HepG2 (cell line): Measurements from ENCODE around the gene PDGFRB. TPM values are rescaled to one million over a fixed set of nuclear protein-coding genes. Genes with fewer than 3 reads are reported as not detected.

Experiments
- CSRNP1 ChIP-seq: sonication (generic); formaldehyde crosslinking; IDR thresholded peaks from 2 replicates; pipeline ENCODE4 v1.8.1; 2023; ENCODE audit warnings: mild to moderate bottlenecking, missing genetic modification reagents
- DRAP1 ChIP-seq: IDR thresholded peaks from 2 replicates; pipeline ENCODE4 v1.6.1; 2016; ENCODE audit warnings: missing genetic modification reagents, missing compliant biosample characterization
- JARID2 ChIP-seq: sonication (generic); formaldehyde crosslinking; IDR thresholded peaks from 2 replicates; pipeline ENCODE4 v1.8.1; 2023; ENCODE audit warnings: missing genetic modification reagents, inconsistent platforms; ENCODE audit not compliant: insufficient replicate concordance
- KLF6 ChIP-seq: IDR thresholded peaks from 2 replicates; pipeline ENCODE4 v1.8.0; 2016; ENCODE audit warnings: missing biosample characterization, missing genetic modification reagents
- MTF1 ChIP-seq: sonication (generic); formaldehyde crosslinking; IDR thresholded peaks from 2 replicates; pipeline ENCODE4 v1.5.0; 2020; ENCODE audit warnings: missing genetic modification reagents
- POLR2G ChIP-seq: fragments of 200-400 bp; formaldehyde crosslinking; IDR thresholded peaks from 2 replicates; pipeline ENCODE4 v1.6.1; 2018; ENCODE audit warnings: mild to moderate bottlenecking, low read depth, low read length, moderate library complexity
- TCF12 ChIP-seq, 2 experiments: fragments of 450-650 bp in 1 of 2; sonication (generic) in 1 of 2; formaldehyde crosslinking in 1 of 2; IDR thresholded peaks; 2 replicates each; pipeline versions ENCODE4 v1.6.1 to v1.8.0; 2017 to 2022; ENCODE audit warnings: antibody characterized with exemption in 1 of 2, mild to moderate bottlenecking in 1 of 2, missing genetic modification reagents in 1 of 2, moderate library complexity in 1 of 2
- TFDP1 ChIP-seq: IDR thresholded peaks from 2 replicates; pipeline ENCODE4 v1.6.1; 2016; ENCODE audit warnings: missing compliant biosample characterization, missing genetic modification reagents, borderline replicate concordance
- THAP11 ChIP-seq: IDR thresholded peaks from 2 replicates; pipeline ENCODE4 v1.6.1; 2016; ENCODE audit warnings: missing biosample characterization, missing genetic modification reagents
- ZBTB20 ChIP-seq: sonication (generic); formaldehyde crosslinking; IDR thresholded peaks from 2 replicates; pipeline ENCODE4 v1.8.1; 2023; ENCODE audit warnings: missing genetic modification reagents, low read depth, mild to moderate bottlenecking, borderline replicate concordance
- ZBTB25 ChIP-seq: IDR thresholded peaks from 2 replicates; pipeline ENCODE4 v1.6.1; 2018; ENCODE audit warnings: missing genetic modification reagents
- ZBTB7A ChIP-seq: sonication (generic); formaldehyde crosslinking; IDR thresholded peaks from 2 replicates; pipeline ENCODE4 v1.8.0; 2022; ENCODE audit warnings: mild to moderate bottlenecking, missing genetic modification reagents
- ZBTB7B ChIP-seq: sonication (generic); formaldehyde crosslinking; IDR thresholded peaks from 2 replicates; pipeline ENCODE4 v1.4.0; 2020; ENCODE audit warnings: missing genetic modification reagents
- ZMYM2 ChIP-seq: sonication (generic); formaldehyde crosslinking; IDR thresholded peaks from 2 replicates; pipeline ENCODE4 v1.8.0; 2022; ENCODE audit warnings: mild to moderate bottlenecking, missing genetic modification reagents
- ZMYM4 ChIP-seq: sonication (generic); formaldehyde crosslinking; IDR thresholded peaks from 2 replicates; pipeline ENCODE4 v1.8.1; 2023; ENCODE audit warnings: mild to moderate bottlenecking, missing genetic modification reagents
- ZNF12 ChIP-seq: sonication (generic); formaldehyde crosslinking; IDR thresholded peaks from 2 replicates; pipeline ENCODE4 v1.5.0; 2020; ENCODE audit warnings: missing genetic modification reagents
- ZNF337 ChIP-seq: sonication (generic); formaldehyde crosslinking; IDR thresholded peaks from 2 replicates; pipeline ENCODE4 v1.5.1; 2020; ENCODE audit warnings: missing genetic modification reagents, low read depth, mild to moderate bottlenecking, borderline replicate concordance
- ZNF44 ChIP-seq: sonication (generic); formaldehyde crosslinking; IDR thresholded peaks from 2 replicates; pipeline ENCODE4 v1.5.1; 2020; ENCODE audit warnings: mild to moderate bottlenecking, missing genetic modification reagents
- ZNF564 ChIP-seq: sonication (generic); formaldehyde crosslinking; IDR thresholded peaks from 2 replicates; pipeline ENCODE4 v1.8.1; 2023; ENCODE audit warnings: mild to moderate bottlenecking, missing genetic modification reagents
- ZNF678 ChIP-seq: sonication (generic); formaldehyde crosslinking; IDR thresholded peaks from 2 replicates; pipeline ENCODE4 v1.4.0; 2020; ENCODE audit warnings: mild to moderate bottlenecking, missing genetic modification reagents
- ZNF724P ChIP-seq: sonication (generic); formaldehyde crosslinking; IDR thresholded peaks from 2 replicates; pipeline ENCODE4 v1.8.0; 2022; ENCODE audit warnings: missing genetic modification reagents, borderline replicate concordance
- ZNF792 ChIP-seq: IDR thresholded peaks from 2 replicates; pipeline ENCODE4 v1.6.1; 2016
- ZNF891 ChIP-seq: sonication (generic); formaldehyde crosslinking; IDR thresholded peaks from 2 replicates; pipeline ENCODE4 v1.5.0; 2020; ENCODE audit warnings: mild to moderate bottlenecking, missing genetic modification reagents
- polyA plus RNA-seq, 8 experiments: library from polyadenylated mRNA; depleted of rRNA in 3 of 8; stranded (reverse) in 7 of 8; unstranded in 1 of 8; fragments of >200 nt; fragmentation: Illumina TruSeq in 4 of 8; extraction: Trizol in 4 of 8; gene quantifications; 2 replicates each; pipeline versions ENCODE4 v1.2.1 to v1.2.3, GENCODE V29; 2011 to 2016; ENCODE audit warnings: low read depth in 4 of 8, missing spikeins in 1 of 8, mixed read lengths in 1 of 8; ENCODE audit not compliant: insufficient read depth in 1 of 8
- total RNA-seq, 5 experiments: library from RNA; depleted of rRNA; stranded (reverse); fragments of >200 nt; fragmentation: Illumina TruSeq; extraction: Trizol; gene quantifications; 2 replicates each; pipeline ENCODE4 v1.2.3, GENCODE V29; 2016; ENCODE audit warnings: low read depth in 1 of 5
- TF ChIP-seq, protein P1 (sequence below): sonication (generic); formaldehyde crosslinking; IDR thresholded peaks from 2 replicates; pipeline ENCODE4 v1.8.1; 2023; ENCODE audit warnings: mild to moderate bottlenecking, inconsistent platforms, moderate library complexity, missing genetic modification reagents, borderline replicate concordance

The PDGFRB gene
- total and polyA plus RNA-seq, 2 of the 13 experiments (the other 11 are each of a cell fraction or from before 2014, with no cell fraction given): 4.0 to 21.0 TPM

- TF ChIP-seq CSRNP1 (CRISPR knock-in tag): 0 out of 2 replicates have a peak, but pooled peaks have one; percentile 56
- TF ChIP-seq, protein P1, sequence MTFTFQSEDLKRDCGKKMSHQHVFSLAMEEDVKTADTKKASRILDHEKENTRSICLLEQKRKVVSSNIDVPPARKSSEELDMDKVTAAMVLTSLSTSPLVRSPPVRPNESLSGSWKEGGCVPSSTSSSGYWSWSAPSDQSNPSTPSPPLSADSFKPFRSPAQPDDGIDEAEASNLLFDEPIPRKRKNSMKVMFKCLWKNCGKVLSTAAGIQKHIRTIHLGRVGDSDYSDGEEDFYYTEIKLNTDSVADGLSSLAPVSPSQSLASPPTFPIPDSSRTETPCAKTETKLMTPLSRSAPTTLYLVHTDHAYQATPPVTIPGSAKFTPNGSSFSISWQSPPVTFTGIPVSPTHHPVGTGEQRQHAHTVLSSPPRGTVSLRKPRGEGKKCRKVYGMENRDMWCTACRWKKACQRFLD: 0 out of 2 replicates have a peak, but pooled peaks have one; percentile 71
- peak; percentile 67 for TF ChIP-seq ZMYM4 (CRISPR knock-in tag)
- 0 out of 2 replicates have a peak, but pooled peaks have one; percentile 32 for TF ChIP-seq ZBTB25 (CRISPR knock-in tag)
- peak; percentile 94 for TF ChIP-seq ZBTB7B (CRISPR knock-in tag)
- TF ChIP-seq ZNF337 (CRISPR knock-in tag): peak; percentile 90; the same call in 1 of the 2 replicates
- no peak for TF ChIP-seq ZMYM2 (CRISPR knock-in tag)
- peak; percentile 76; the same call in 1 of the 2 replicates for TF ChIP-seq ZBTB20 (CRISPR knock-in tag)
- peak; percentile 93 for TF ChIP-seq POLR2G
- peak; percentile 76 for TF ChIP-seq DRAP1 (CRISPR knock-in tag)
- no peak; the same call in 1 of the 2 replicates for TF ChIP-seq ZNF678
- no peak for TF ChIP-seq ZNF564 (CRISPR knock-in tag)
- TF ChIP-seq TCF12 (IDR thresholded peaks at IDR 0.05): no peak
- TF ChIP-seq TCF12 (CRISPR knock-in tag; IDR thresholded peaks at IDR 0.05): peak; percentile 80; the same call in 1 of the 2 replicates
- no peak for TF ChIP-seq MTF1 (CRISPR knock-in tag)
- TF ChIP-seq JARID2 (CRISPR knock-in tag): peak; percentile 57
- peak; percentile 68; the same call in 1 of the 2 replicates for TF ChIP-seq KLF6 (CRISPR knock-in tag)
- TF ChIP-seq ZNF12: peak; percentile 18; the same call in 1 of the 2 replicates
- peak; percentile 97 for TF ChIP-seq ZNF792 (CRISPR knock-in tag)
- peak; percentile 24; the same call in 1 of the 2 replicates for TF ChIP-seq ZNF724P
- peak; percentile 1; the same call in 1 of the 2 replicates for TF ChIP-seq ZNF891 (CRISPR knock-in tag)
- peak; percentile 72 for TF ChIP-seq THAP11 (CRISPR knock-in tag)
- TF ChIP-seq ZBTB7A: peak; percentile 75; the same call in 1 of the 2 replicates
- 0 out of 2 replicates have a peak, but pooled peaks have one; percentile 25 for TF ChIP-seq TFDP1
- TF ChIP-seq ZNF44 (CRISPR knock-in tag): peak; percentile 33; the same call in 1 of the 2 replicates
These were observed 18.3 kb downstream of the PDGFRB start (continued) for GRCh38 chr5:150137168-150137957.
